SK-N-SH (cell line): ENCODE results near the gene KIF15. TPM values are rescaled to one million over a fixed set of nuclear protein-coding genes. Genes with fewer than 3 reads are reported as not detected.

Experiments used
- CTCF ChIA-PET: fragments of 300-600, 350-600 bp; formaldehyde crosslinking; extraction: SDS; loops from one replicate; lab custom pipeline; 2021; lab: Yijun Ruan, JAX
- POLR2A ChIA-PET: fragments of 350-600 bp; sonication (Branson Sonifier 250); formaldehyde crosslinking; extraction: SDS; loops from one replicate; lab custom pipeline; 2020; ENCODE audit warnings: antibody characterized with exemption, inconsistent platforms; lab: Yijun Ruan, JAX
- DNase-seq: peaks from one replicate; pipeline ENCODE4 v3.0.0; 2012
- H2AFZ ChIP-seq: fragments of 200-600 bp; sonication (generic); 2 replicates; pipeline ENCODE4 v1.8.1; 2016; ENCODE audit warnings: antibody characterized with exemption, mild to moderate bottlenecking, low read depth
- H3F3A ChIP-seq: fragments of 200-600 bp; sonication (generic); replicated peaks from 2 replicates; pipeline ENCODE3; 2016; ENCODE audit warnings: antibody characterized with exemption, mild to moderate bottlenecking; ENCODE audit not compliant: insufficient read depth
- H3K27ac ChIP-seq, 2 experiments: fragments of 200-500 bp in 1 of 2; fragments of 200-600 bp in 1 of 2; sonication (Bioruptor generic) in 1 of 2; sonication (generic), shearing (Covaris generic) in 1 of 2; 2 replicates each; pipeline versions ENCODE4 v1.5.1 to v1.6.1; 2014 to 2016; ENCODE audit warnings: low read depth in 2 of 2, inconsistent platforms in 1 of 2, low read length in 1 of 2, mild to moderate bottlenecking in 1 of 2, mixed read lengths in 1 of 2
- H3K27me3 ChIP-seq: fragments of 200-600 bp; sonication (generic), shearing (Covaris generic); 2 replicates; pipeline ENCODE4 v1.6.1; 2016; ENCODE audit warnings: mixed run types; ENCODE audit not compliant: insufficient read depth
- H3K36me3 ChIP-seq, 2 experiments: fragments of 200-500 bp in 1 of 2; fragments of 200-600 bp in 1 of 2; sonication (Bioruptor generic) in 1 of 2; sonication (generic) in 1 of 2; replicated peaks in 1 of 2; 2 replicates each; pipeline versions ENCODE3 to v1.5.1; 2014 to 2016; ENCODE audit warnings: low read length in 1 of 2, mild to moderate bottlenecking in 1 of 2; ENCODE audit not compliant: insufficient read depth in 2 of 2, control insufficient read depth in 1 of 2
- H3K4me1 ChIP-seq, 2 experiments: fragments of 200-500 bp in 1 of 2; fragments of 200-600 bp in 1 of 2; sonication (Bioruptor generic) in 1 of 2; sonication (generic), shearing (Covaris generic) in 1 of 2; 2 replicates each; pipeline versions ENCODE4 v1.5.1 to v1.6.1; 2014 to 2016; ENCODE audit warnings: low read depth in 1 of 2, low read length in 1 of 2, mixed run types in 1 of 2; ENCODE audit not compliant: insufficient read depth in 2 of 2, control insufficient read depth in 1 of 2
- H3K4me2 ChIP-seq: fragments of 200-600 bp; sonication (generic), shearing (Covaris generic); 2 replicates; pipeline ENCODE4 v1.6.1; 2017; ENCODE audit warnings: mixed run types
- H3K4me3 ChIP-seq, 2 experiments: fragments of 200-500 bp in 1 of 2; fragments of 200-600 bp in 1 of 2; sonication (Bioruptor generic) in 1 of 2; sonication (generic), shearing (Covaris generic) in 1 of 2; 2 replicates each; pipeline versions ENCODE4 v1.5.1 to v1.8.1; 2014 to 2016; ENCODE audit warnings: low read depth in 2 of 2, inconsistent platforms in 1 of 2, low read length in 1 of 2, mild to moderate bottlenecking in 1 of 2, mixed read lengths in 1 of 2, moderate library complexity in 1 of 2
- H3K79me2 ChIP-seq: fragments of 200-600 bp; sonication (generic); 2 replicates; pipeline ENCODE4 v1.8.1; 2017; ENCODE audit warnings: mild to moderate bottlenecking; ENCODE audit not compliant: insufficient read depth
- H3K9ac ChIP-seq: fragments of 200-600 bp; sonication (generic); 2 replicates; pipeline ENCODE4 v1.6.1; 2017; ENCODE audit warnings: mixed run types
- H3K9me2 ChIP-seq: fragments of 200-600 bp; sonication (generic); 2 replicates; pipeline ENCODE4 v1.6.1; 2017; ENCODE audit warnings: mixed run types
- H3K9me3 ChIP-seq: fragments of 200-600 bp; sonication (generic); 2 replicates; pipeline ENCODE4 v1.6.1; 2017; ENCODE audit warnings: mixed run types, mild to moderate bottlenecking, moderate library complexity
- H4K20me1 ChIP-seq: fragments of 200-600 bp; sonication (generic); 2 replicates; pipeline ENCODE4 v1.6.1; 2017; ENCODE audit warnings: mild to moderate bottlenecking, mixed run types; ENCODE audit not compliant: insufficient read depth
- CHD2 ChIP-seq: fragments of 150-350 bp; IDR thresholded peaks from 2 replicates; pipeline ENCODE4 v1.6.1; 2018; ENCODE audit warnings: low read length; ENCODE audit not compliant: partially characterized antibody
- ELF1 ChIP-seq: IDR thresholded peaks from 2 replicates; pipeline ENCODE4 v1.4.0; 2012
- EP300 ChIP-seq, 2 experiments: IDR thresholded peaks; 2 replicates each; pipeline versions ENCODE4 v1.4.0 to v1.6.1; 2012; ENCODE audit warnings: borderline replicate concordance in 1 of 2, low read depth in 1 of 2, low read length in 1 of 2
- GABPA ChIP-seq: IDR thresholded peaks from 2 replicates; pipeline ENCODE4 v1.4.0; 2012; ENCODE audit warnings: low read depth, mild to moderate bottlenecking
- MEF2A ChIP-seq: IDR thresholded peaks from 2 replicates; pipeline ENCODE4 v1.4.0; 2012; ENCODE audit warnings: low read depth, borderline replicate concordance
- MXI1 ChIP-seq: IDR thresholded peaks from 2 replicates; pipeline ENCODE4 v1.6.1; 2012; ENCODE audit warnings: mild to moderate bottlenecking, low read depth, low read length, improper control_type of control experiment
- NRF1 ChIP-seq: IDR thresholded peaks from 2 replicates; pipeline ENCODE4 v1.6.1; 2012; ENCODE audit warnings: low read depth, mild to moderate bottlenecking, low read length
- POLR2AphosphoS5 ChIP-seq: IDR thresholded peaks from 2 replicates; pipeline ENCODE4 v1.6.1; 2012; ENCODE audit warnings: low read depth, low read length
- RAD21 ChIP-seq: IDR thresholded peaks from 2 replicates; pipeline ENCODE4 v1.6.1; 2012; ENCODE audit warnings: mild to moderate bottlenecking, low read length
- RFX5 ChIP-seq: IDR thresholded peaks from 2 replicates; pipeline ENCODE4 v1.6.1; 2012; ENCODE audit warnings: mild to moderate bottlenecking, improper control_type of control experiment, low read length
- SIN3A ChIP-seq: IDR thresholded peaks from 2 replicates; pipeline ENCODE4 v1.6.1; 2012; ENCODE audit warnings: low read depth, mild to moderate bottlenecking, low read length, moderate library complexity, borderline replicate concordance
- TAF1 ChIP-seq: IDR thresholded peaks from 2 replicates; pipeline ENCODE4 v1.6.1; 2012; ENCODE audit warnings: low read depth, mild to moderate bottlenecking, low read length, moderate library complexity, borderline replicate concordance
- TEAD4 ChIP-seq: IDR thresholded peaks from 2 replicates; pipeline ENCODE4 v1.4.0; 2012; ENCODE audit warnings: mild to moderate bottlenecking, borderline replicate concordance; ENCODE audit not compliant: insufficient read depth
- YY1 ChIP-seq: IDR thresholded peaks from 2 replicates; pipeline ENCODE4 v1.4.0; 2012; ENCODE audit warnings: low read depth, mild to moderate bottlenecking
- WGBS: methylation state at CpG from one replicate; pipeline ENCODE4 v1.1.6; 2017; ENCODE audit warnings: low lambda C conversion rate; 5-methylcytosine and 5-hydroxymethylcytosine counted together
- polyA plus RNA-seq, 3 experiments: library from polyadenylated mRNA; depleted of rRNA; stranded (reverse); fragments of >200 nt; gene quantifications; 2 replicates each; pipeline ENCODE4 v1.2.3, GENCODE V29; 2012
- TF ChIP-seq, protein P1 (sequence below): IDR thresholded peaks from 2 replicates; pipeline ENCODE4 v1.4.0; 2012; ENCODE audit warnings: low read depth, borderline replicate concordance
- TF ChIP-seq, protein P2 (sequence below): IDR thresholded peaks from 2 replicates; pipeline ENCODE4 v1.4.0; 2012; ENCODE audit warnings: low read depth
- TF ChIP-seq, protein P3 (sequence below): IDR thresholded peaks from 2 replicates; pipeline ENCODE4 v1.6.1; 2012; ENCODE audit warnings: mild to moderate bottlenecking, low read depth, low read length, moderate library complexity

Gene KIF15
- polyA plus RNA-seq, 1 of the 3 experiments (the other 2 are of a cell fraction): 2.3 TPM

DNA sequence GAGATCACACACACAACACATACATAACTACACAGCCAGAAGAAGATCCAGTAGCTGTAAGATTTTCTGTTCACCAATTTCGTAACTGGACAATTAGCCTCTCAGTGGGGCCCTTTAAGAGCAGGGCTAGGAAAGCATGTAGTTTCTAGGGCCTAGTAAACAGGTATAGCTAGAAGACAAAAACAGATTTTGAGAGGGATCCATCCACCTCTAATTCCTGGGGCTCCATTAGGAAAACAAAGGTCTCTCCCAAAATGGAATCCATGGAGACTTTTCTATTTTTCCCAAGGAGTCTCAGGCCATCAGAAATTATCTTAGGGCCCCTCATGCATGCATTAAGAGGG is 10.5 kb downstream of the KIF15 start:
- POLR2A ChIA-PET: no interaction called here
- no peak overlapping the region for H3K27ac ChIP-seq
- no peak for DNase-seq
- H3K36me3 ChIP-seq: peaks cover 0 to 27% of the 10 kb centered on the region in 2 experiments
- CTCF ChIA-PET: interaction anchor here (1.1 to 1.8 kb wide), 2 partner anchors 10 to 53 kb away, joined by 3 to 7 read pairs; partner anchors contain the start of genes KIAA1143 and KIF15
- TF ChIP-seq, protein P1, sequence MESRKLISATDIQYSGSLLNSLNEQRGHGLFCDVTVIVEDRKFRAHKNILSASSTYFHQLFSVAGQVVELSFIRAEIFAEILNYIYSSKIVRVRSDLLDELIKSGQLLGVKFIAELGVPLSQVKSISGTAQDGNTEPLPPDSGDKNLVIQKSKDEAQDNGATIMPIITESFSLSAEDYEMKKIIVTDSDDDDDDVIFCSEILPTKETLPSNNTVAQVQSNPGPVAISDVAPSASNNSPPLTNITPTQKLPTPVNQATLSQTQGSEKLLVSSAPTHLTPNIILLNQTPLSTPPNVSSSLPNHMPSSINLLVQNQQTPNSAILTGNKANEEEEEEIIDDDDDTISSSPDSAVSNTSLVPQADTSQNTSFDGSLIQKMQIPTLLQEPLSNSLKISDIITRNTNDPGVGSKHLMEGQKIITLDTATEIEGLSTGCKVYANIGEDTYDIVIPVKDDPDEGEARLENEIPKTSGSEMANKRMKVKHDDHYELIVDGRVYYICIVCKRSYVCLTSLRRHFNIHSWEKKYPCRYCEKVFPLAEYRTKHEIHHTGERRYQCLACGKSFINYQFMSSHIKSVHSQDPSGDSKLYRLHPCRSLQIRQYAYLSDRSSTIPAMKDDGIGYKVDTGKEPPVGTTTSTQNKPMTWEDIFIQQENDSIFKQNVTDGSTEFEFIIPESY: no peak
- TF ChIP-seq GABPA: no peak
- TF ChIP-seq YY1: no peak
- TF ChIP-seq MEF2A: no peak
- no peak for TF ChIP-seq TEAD4
- TF ChIP-seq MXI1: no peak
- TF ChIP-seq NRF1: no peak
- TF ChIP-seq, protein P2, sequence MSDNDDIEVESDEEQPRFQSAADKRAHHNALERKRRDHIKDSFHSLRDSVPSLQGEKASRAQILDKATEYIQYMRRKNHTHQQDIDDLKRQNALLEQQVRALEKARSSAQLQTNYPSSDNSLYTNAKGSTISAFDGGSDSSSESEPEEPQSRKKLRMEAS: no peak
- TF ChIP-seq TAF1: no peak
- TF ChIP-seq, protein P3, sequence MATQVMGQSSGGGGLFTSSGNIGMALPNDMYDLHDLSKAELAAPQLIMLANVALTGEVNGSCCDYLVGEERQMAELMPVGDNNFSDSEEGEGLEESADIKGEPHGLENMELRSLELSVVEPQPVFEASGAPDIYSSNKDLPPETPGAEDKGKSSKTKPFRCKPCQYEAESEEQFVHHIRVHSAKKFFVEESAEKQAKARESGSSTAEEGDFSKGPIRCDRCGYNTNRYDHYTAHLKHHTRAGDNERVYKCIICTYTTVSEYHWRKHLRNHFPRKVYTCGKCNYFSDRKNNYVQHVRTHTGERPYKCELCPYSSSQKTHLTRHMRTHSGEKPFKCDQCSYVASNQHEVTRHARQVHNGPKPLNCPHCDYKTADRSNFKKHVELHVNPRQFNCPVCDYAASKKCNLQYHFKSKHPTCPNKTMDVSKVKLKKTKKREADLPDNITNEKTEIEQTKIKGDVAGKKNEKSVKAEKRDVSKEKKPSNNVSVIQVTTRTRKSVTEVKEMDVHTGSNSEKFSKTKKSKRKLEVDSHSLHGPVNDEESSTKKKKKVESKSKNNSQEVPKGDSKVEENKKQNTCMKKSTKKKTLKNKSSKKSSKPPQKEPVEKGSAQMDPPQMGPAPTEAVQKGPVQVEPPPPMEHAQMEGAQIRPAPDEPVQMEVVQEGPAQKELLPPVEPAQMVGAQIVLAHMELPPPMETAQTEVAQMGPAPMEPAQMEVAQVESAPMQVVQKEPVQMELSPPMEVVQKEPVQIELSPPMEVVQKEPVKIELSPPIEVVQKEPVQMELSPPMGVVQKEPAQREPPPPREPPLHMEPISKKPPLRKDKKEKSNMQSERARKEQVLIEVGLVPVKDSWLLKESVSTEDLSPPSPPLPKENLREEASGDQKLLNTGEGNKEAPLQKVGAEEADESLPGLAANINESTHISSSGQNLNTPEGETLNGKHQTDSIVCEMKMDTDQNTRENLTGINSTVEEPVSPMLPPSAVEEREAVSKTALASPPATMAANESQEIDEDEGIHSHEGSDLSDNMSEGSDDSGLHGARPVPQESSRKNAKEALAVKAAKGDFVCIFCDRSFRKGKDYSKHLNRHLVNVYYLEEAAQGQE: no peak
- no peak for TF ChIP-seq EP300 (IDR thresholded peaks at IDR 0.05; ENCODE audit: borderline replicate concordance in 1 of 2, low read depth in 1 of 2, low read length in 1 of 2)
- no peak for TF ChIP-seq RFX5
- no peak for TF ChIP-seq RAD21
- no peak for TF ChIP-seq CHD2
- TF ChIP-seq SIN3A: no peak
- no peak for TF ChIP-seq POLR2AphosphoS5
- TF ChIP-seq ELF1: no peak
- TF ChIP-seq, all 33 proteins: peak for 0
- no peaks in the 10 kb centered on the region for H3K4me1 ChIP-seq
- H3K4me3 ChIP-seq: no peak overlapping the region
- no peaks in the 10 kb centered on the region for H3K9me2 ChIP-seq
- 100% methylated on average over 1 of the region's 1 CpG for WGBS
- no peaks in the 10 kb centered on the region for H4K20me1 ChIP-seq
- H3K79me2 ChIP-seq: peaks cover 65% of the 10 kb centered on the region; the same call in 1 of the 2 replicates
- H3K9me3 ChIP-seq: peaks cover 18% of the 10 kb centered on the region; the same call in 1 of the 2 replicates
- H3K4me2 ChIP-seq: no peak overlapping the region
- no peaks in the 10 kb centered on the region for H3F3A ChIP-seq
- H3K9ac ChIP-seq: no peak overlapping the region
- H3K27me3 ChIP-seq: no peaks in the 10 kb centered on the region
- no peak overlapping the region for H2AFZ ChIP-seq
